ENCODE data around the gene SLX1A. TPM values are rescaled to one million over a fixed set of nuclear protein-coding genes. Genes with fewer than 3 reads are reported as not detected.

The SLX1A gene
- total and polyA plus RNA-seq, 10 of the 15 experiments (the other 5 are each of a cell fraction or from before 2014, with no cell fraction given): 2.5 to 123 (median 28.9) TPM

DNA sequence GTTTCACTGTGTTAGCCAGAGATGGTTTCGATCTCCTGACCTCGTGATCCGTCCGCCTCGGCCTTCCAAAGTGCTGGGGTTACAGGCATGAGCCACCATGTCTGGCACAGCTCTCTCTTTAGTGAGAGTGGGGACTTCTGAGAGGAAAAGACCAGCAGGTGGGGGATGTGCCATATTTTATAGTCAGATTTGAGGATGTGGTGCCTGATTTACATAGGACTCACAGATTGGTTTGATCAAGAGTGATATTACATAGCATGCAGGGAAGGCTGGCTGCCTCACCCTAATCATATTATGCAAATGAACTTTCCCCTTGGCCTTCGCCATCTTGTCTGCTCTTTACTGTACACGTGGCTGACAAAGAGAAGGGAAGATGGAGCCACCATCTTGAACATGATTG is 42.6 kb upstream of the SLX1A start:
- DNase-seq (ENCODE audit: low read depth, low spot score): no peak
- TF ChIP-seq CREB1 (IDR thresholded peaks at IDR 0.05; ENCODE audit: low read depth) (no peak), ESRRA (IDR thresholded peaks at IDR 0.05; ENCODE audit: low read length) (no peak), BACH1 (IDR thresholded peaks at IDR 0.05; ENCODE audit: borderline replicate concordance) (no peak), ZZZ3 (IDR thresholded peaks at IDR 0.05; ENCODE audit: control insufficient read depth, insufficient read length, low read depth) (no peak), TCF7 (IDR thresholded peaks at IDR 0.05; ENCODE audit: borderline replicate concordance) (no peak), BCL11A (IDR thresholded peaks at IDR 0.05; ENCODE audit: low read depth, low read length) (no peak)
- TF ChIP-seq, protein P1, sequence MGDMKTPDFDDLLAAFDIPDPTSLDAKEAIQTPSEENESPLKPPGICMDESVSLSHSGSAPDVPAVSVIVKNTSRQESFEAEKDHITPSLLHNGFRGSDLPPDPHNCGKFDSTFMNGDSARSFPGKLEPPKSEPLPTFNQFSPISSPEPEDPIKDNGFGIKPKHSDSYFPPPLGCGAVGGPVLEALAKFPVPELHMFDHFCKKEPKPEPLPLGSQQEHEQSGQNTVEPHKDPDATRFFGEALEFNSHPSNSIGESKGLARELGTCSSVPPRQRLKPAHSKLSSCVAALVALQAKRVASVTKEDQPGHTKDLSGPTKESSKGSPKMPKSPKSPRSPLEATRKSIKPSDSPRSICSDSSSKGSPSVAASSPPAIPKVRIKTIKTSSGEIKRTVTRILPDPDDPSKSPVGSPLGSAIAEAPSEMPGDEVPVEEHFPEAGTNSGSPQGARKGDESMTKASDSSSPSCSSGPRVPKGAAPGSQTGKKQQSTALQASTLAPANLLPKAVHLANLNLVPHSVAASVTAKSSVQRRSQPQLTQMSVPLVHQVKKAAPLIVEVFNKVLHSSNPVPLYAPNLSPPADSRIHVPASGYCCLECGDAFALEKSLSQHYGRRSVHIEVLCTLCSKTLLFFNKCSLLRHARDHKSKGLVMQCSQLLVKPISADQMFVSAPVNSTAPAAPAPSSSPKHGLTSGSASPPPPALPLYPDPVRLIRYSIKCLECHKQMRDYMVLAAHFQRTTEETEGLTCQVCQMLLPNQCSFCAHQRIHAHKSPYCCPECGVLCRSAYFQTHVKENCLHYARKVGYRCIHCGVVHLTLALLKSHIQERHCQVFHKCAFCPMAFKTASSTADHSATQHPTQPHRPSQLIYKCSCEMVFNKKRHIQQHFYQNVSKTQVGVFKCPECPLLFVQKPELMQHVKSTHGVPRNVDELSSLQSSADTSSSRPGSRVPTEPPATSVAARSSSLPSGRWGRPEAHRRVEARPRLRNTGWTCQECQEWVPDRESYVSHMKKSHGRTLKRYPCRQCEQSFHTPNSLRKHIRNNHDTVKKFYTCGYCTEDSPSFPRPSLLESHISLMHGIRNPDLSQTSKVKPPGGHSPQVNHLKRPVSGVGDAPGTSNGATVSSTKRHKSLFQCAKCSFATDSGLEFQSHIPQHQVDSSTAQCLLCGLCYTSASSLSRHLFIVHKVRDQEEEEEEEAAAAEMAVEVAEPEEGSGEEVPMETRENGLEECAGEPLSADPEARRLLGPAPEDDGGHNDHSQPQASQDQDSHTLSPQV (IDR thresholded peaks at IDR 0.05): no peak
- Histone ChIP-seq H4K20me1 (ENCODE audit: control insufficient read depth, insufficient read depth) (no peaks in the 10 kb centered on the region), H3K27ac (ENCODE audit: control insufficient read depth, insufficient read depth) (no peak overlapping the region), H3K9ac (ENCODE audit: control insufficient read depth, insufficient read depth, low read length) (no peak overlapping the region), H3K4me1 (ENCODE audit: control insufficient read depth, insufficient read depth, low read length) (no peaks in the 10 kb centered on the region), H3K79me2 (ENCODE audit: control insufficient read depth, insufficient read depth, low read length) (no peaks in the 10 kb centered on the region), H3K36me3 (ENCODE audit: control insufficient read depth in 2 of 2, insufficient read depth in 2 of 2, low read length in 1 of 2) (no peaks in the 10 kb centered on the region), H3K4me3 (no peak overlapping the region), H3K4me2 (ENCODE audit: control insufficient read depth, insufficient read depth) (no peak overlapping the region), H2AFZ (ENCODE audit: control insufficient read depth, low read depth, low read length) (no peak overlapping the region), H3K9me3 (replicated peaks; ENCODE audit: control insufficient read depth, insufficient read depth, low read length) (peaks cover 6% of the 10 kb centered on the region), H3K27me3 (replicated peaks in 1 of 2; ENCODE audit: control insufficient read depth in 2 of 2, insufficient read depth in 2 of 2, low read length in 1 of 2) (no peaks in the 10 kb centered on the region)
- no peak for FAIRE-seq
- no TSS peak for BruUV-seq (replicated peaks)
- SMC1A ChIA-PET (ENCODE audit: uncharacterized antibody, unreplicated experiment): interaction anchor here (1.2 kb wide), 1 partner anchor 32 kb away, joined by 3 read pairs; the partner anchor contains the start of gene CORO1A
- 42% methylated on average over 7 of the region's 7 CpGs for WGBS (ENCODE audit: insufficient coverage, insufficient replicate concordance, low lambda C conversion rate, missing lambda C conversion rate)
- RAD21 ChIA-PET (ENCODE audit: unreplicated experiment): no interaction called here
- intact Hi-C loops (cut with micrococcal nuclease; ENCODE audit: unreplicated experiment): no loop called here
- CTCF ChIA-PET: no interaction called here
- in situ Hi-C loops (cut with MboI): no loop called here
- no peak for ATAC-seq
- POLR2A ChIA-PET: interaction anchor here (0.6 kb wide), 1 partner anchor 261 kb away, joined by 5 read pairs; no protein-coding TSS in a partner anchor

Measured in GM12878 (cell line).